SIG-M5 treated with dmso at 0.1 percent for 504 hours (cell line): Measurements from ENCODE around the gene ZNF668.
"Not testable (repeated sequence)": the region's sequence is repeated elsewhere in the genome, so short reads cannot be mapped to it uniquely, and the experiment has no call there.

Source experiments
- DNase-seq: peaks from one replicate; lab custom pipeline; 2025; ENCODE audit not compliant: unreplicated experiment; lab: John Stamatoyannopoulos, UW

Gene ZNF668

DNA sequence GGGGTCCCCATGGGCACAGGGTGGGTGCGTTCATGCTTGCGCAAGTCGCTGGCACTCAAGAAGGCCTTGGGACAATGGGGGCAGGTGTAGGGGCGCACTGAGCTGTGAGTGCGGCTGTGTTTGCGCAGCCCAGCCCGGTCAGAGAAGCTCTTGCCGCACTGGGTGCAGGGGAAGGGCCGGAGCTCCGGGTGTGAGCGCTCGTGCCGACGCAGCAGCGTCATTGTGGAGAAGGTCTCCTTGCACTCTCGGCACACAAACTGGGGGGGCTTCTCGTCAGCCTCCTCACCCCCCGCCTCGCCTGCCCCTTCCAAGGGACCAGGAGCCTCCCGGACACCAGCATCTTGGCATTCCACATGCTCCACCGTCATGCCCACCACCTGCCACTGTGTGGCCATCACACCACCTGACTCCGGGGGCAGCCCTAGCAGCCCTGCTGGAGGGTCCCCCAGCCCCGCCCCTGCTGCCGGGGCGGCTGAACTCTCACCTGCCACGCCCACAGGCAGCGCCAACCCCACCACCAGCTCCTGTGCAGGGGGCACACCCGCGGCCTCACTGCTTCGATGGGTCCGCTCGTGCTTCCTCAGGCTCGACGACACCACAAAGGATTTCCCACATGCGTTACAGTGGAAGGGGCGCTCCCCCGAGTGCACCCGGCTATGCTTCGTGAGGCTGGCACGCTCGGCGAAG is 12.8 kb downstream of the ZNF668 start:
- no peak for DNase-seq

DNA sequence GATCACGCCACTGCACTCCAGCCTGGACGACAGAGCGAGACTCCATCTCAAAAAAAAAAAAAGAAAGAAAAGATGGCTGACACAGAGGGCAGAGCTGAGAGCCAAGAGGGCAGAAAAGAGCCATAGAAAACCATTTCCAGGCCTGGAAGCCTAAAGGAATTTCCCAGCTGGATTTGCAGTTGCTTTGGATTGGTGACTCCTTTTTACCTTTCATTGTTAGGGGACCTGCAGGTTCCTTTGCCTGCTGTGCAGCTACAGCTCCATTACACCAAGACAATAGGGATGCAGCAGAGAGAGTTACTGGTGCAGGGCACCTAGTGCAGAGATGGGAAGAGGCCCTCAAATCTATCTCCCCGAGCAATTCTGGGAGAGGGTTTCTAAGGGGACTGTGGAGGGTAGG is 18.4 kb downstream of the ZNF668 start:
- DNase-seq, result no peak

DNA sequence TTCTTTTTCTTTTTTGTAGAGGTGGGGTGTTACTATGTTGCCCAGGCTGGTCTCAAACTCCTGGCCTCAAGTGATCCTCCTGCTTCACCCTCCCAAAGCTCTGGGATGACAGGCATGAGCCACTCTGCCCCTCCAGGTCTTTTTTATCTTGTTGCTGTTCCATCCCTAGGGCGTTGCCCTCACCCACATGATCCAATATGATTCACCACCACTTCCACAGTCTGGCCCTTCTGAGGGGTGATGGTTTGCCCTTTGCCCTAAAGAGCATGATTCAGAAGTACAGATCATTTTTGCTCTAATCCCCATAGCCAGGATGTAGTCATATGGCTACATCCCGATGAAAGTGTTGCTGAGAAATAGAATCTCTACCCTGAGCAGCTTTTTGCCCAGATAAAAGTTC is 21.9 kb downstream of the ZNF668 start:
- peak; percentile 46 for DNase-seq

DNA sequence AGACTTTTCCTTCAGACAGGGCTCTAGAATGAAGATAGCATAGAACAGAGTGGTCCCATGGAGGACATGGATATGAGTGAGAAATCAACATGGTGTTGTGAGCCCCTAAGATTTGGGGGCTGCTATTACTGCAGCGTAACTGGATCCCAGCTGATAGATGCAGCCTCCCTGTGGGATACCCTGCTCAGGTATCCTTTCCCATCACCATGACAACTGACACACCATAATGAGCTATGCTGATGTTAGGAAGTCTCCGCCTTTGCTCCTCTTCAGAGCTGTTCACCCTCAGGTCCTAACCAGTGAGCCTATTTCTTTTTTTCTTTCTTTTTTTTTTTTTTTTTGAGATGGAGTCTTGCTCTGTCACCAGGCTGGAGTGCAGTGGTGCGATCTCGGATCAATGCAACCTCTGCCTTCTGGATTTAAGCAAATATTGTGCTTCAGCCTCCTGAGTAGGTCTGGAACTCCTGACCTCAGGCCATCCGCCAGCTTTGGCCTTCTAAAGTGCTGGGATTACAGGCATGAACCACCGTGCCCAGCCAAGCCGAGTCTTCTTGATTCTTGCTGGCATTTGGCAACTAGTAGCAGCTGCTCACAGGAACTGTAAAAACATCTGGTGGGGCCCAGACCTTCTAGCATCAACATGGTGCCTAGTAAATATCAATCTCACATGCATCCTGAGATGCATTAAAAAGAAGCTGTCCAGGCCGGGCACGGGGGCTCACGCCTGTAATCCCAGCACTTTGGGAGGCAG is 23.6 kb downstream of the ZNF668 start:
- DNase-seq, result no peak

DNA sequence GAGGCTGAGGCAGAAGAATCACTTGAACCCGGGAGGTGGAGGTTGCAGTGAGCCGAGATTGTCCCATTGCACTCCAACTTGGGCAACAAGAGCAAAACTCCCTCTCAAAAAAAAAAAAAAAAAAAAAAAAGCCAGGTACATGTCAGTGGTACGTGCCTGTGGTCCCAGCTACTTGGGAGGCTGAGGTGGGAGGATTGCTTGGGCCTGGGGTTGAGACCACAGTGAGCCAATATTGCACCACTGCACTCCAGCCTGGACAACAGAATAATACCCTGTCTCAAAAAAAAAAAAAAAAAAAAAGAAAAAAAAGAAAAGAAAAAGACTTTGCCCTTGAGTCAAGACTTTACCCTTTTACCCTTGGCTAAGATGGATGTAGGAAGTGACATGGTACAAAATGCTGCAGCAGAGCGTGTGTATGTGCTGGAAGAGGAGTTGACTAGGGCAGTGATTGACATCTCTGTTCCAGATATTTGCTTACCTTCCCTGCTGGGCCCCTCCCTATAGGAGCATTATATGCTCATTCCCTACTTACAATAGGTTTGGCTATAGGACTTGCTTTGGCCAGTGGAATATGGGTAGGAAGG is 30.1 kb downstream of the ZNF668 start:
- DNase-seq, result no peak

DNA sequence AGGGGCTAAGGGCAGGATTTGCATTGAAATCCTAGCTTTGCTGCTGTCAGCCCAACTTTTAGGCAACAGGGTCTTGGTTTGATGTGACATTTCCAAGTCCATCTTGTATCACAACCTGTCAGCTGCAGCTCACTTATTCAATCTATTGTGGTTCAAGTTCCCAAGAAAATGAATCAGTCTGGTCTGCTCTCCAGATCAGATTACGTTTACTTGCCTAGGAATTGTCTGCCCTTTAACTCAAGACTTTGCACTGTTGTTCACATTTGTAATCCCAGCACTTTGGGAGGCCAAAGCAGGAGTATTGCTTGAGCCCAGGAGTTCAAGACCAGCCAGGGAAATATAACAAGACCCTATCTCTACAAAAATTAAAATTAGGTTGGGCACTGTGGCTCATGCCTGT is 30.7 kb downstream of the ZNF668 start:
- DNase-seq, result no peak

DNA sequence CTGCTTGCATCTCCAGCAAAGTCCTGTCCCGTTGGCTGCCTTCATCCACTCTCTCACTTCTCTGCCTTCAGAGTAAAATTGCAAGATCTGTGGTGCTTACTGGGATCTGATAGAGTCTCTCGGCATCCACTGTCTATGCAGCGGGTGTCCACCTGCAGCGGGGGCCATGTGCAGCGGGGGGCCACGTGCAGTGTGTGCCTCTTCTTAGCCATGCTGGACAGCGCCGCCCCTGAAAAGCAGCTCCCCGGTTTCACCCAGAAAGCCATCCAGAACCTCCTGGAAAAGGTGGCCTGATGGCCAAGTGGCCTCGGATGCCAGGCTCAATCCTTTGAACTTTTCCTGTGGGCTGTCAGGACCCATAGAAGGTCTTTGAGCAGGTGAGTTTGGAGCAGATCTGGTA is 31.2 kb downstream of the ZNF668 start:
- no peak for DNase-seq

DNA sequence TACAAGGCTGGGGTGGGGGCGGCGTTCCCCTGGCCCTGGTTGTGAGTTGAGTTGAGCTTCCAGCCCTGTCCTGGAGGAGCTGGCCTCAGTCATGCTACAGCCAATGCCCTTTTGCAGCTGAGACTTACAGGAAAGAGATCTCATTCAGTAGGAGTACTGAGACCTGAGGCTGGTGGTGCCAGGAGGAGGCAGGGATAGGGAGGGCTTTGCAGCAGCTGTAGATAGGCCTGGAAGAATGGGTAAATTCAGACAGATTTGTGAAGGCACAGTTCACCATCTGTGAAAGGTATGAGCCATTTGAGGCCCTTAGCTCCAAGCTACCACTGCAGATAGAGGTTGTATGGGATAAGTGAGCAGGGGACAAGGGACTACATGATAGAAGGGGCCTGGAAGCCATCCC is 35.0 kb downstream of the ZNF668 start:
- no peak for DNase-seq

DNA sequence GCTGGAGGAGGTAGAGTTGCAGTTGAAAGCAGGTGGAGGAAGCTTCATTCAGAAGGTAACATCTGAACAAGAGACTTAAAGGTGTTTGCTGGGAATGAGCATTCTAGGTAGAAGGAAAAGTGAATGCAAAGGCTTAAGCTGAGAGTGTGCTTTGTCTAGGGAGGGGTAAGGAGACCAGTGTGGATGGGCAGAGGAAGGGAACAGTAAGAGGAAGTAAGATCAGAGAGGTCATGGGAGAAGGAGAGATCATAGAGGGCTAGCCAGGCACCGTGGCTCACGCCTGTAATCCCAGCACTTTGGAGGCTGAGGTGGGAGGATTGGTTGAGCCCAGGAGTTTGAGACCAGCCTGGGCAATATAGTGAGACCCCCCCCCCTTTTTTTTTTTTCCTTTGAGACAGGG is 37.3 kb downstream of the ZNF668 start:
- no peak for DNase-seq

DNA sequence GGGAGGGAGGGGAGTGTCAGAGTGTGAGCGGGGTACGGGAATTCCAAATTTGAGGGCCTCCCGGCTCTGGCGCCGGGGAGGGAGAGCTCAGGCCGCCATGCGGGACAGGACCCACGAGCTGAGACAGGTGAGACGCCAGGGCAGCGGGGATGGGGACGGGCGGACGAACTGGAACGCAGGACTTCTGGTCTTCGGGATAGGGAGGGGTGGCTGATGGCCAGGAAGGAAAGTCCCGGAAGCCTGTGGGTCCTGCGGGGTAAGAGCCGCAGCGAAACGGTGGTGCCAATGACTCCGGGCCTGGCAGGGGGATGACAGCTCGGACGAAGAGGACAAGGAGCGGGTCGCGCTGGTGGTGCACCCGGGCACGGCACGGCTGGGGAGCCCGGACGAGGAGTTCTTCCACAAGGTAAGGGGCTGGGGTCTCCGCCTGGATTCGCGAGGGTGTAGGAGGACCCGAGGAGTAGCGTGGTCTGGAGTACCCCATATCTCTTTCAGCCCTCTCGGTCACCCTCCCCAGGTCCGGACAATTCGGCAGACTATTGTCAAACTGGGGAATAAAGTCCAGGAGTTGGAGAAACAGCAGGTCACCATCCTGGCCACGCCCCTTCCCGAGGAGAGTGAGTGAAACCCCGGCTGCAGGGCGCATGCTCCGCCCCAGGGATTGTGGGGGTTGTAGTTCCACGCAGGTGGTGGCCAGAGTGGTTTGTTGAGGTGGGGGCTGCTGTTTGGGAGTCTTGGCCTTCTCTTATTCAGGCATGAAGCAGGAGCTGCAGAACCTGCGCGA is 40.1 kb downstream of the ZNF668 start:
- peak; percentile 63 for DNase-seq

DNA sequence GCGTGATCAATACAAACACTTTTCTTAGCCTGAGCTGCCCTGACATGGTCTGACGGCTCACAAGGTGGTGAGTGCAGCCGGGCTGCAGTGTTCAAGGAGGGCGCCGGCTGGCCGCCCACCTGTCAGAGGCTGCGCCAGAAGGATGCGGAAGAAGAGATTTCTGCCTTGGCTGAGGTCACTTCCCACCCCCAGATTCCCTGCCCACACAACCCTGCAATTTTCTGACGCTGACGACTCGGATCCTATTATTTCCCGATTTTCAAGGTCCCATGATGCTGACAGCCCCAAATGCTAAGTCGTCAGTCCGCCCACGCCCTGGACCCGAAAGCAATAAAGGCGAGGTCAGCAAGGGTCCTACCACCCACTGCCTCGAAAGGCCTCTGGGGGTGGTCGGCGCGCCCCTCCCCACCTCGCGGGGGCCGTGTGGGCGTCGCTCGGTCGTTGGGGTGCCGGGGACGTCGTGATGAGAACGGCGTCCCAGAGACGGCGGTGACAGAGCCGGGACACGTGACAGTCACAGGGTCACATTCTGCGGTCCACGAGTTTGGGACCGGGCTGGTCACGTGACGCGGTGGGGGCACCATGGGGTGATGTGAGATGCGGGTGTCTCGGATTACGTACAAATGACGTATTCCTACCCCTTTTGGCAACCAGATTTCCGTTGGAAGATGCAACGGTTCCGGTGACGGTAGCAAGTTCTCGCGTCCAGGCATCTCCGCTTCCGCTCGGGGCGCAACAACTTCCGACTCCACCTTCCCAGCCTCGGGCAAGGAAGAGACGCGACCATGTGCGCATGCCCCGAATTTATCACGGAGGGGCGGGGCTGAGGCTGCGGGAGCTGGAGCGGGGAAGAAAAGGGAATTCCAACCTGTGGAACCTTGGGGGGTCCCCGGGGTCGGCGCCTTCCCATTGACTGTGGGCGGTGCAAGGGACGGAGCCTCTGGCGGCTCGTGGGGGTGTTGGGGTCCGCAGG is 41.0 kb downstream of the ZNF668 start, which contains the start of gene STX4:
TSS of gene STX4 (plus strand) at position 823 of the 973 bp plus-strand sequence. CDS start 248 bp downstream, outside the sequence.
- peak; percentile 94 for DNase-seq

DNA sequence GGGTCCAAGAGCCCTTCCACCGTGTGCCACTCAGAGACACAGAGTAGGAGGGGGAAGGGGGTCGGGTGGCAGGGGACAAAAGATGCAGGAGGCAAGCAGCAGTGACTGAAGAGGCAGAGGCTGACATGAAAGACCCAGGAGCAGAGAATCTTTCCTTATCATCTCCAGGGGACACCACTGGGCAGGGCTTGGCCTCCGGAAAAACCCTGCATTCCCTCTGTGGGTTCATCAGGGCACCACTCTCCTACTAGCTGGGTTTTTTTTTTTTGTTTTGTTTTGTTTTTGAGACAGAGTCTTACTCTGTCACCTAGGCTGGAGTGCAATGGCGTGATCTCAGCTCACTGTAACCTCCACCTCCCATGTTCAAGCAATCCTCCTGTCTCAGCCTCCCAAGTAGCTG is 42.8 kb downstream of the ZNF668 start:
- no peak for DNase-seq

DNA sequence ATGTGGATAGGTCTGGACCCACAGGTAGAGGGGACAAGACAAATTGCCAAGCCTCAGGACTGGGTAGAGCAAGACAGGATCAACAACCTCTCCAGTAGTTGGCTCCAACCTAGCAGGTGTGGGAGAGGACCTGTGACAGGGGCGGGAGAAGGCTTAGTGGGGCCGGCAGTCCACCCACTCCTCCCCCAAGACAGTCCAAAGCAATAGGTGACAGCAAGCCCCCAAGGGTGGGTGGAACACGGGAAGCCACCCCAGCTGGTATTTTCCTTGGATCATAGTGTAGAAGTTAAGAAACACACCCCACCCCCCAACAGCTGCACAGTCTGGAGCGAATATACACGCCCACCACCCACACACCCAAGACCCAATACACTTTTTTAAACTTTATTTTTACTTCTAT is 44.8 kb downstream of the ZNF668 start:
- DNase-seq, result no peak

DNA sequence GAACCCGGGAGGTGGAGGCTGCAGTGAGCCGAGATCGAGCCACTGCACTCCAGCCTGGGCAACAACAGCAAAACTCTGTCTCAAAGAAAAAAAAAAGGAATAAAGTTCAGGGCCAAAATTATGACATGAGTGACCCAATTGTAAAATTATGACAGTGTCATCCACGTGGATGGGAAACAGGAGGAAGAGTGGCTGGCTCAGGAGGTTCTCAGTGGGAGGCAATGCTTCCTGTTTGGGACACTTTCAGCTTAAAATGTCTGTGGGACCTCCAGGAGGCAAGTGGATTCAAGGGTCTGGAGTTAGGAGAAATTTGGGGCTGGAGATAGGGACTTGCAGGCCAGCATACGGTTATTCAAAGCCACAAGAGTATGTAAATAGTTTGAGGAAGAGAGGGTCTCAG is 48.7 kb downstream of the ZNF668 start:
- DNase-seq, result no peak

DNA sequence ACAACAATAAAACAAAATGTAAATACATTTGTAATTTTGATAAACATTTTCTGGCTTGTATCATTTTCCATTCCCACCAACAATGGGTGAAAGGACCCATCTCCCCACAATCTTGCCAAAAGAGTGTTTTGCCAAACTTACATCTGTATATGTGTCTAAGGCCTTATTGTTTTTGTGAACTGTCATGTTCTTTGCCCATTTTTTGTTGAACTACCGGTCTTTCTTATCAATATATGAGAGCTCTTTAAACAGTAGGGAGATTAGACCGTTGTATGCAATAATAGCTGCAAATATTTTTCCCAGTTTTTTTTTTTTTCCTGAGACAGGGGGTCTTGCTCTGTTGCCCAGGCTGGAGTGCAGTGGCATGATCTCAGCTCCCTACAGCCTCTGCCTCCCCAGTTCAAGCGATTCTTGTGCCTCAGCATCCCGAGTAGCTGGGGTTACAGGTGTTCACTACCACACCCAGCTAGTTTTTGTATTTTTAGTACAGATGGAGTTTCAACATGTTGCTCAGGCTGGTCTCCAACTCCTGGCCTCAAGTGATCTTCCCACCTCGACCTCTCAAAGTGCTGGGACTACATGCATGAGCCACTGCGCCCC is 50.3 kb downstream of the ZNF668 start:
- DNase-seq, result no peak

DNA sequence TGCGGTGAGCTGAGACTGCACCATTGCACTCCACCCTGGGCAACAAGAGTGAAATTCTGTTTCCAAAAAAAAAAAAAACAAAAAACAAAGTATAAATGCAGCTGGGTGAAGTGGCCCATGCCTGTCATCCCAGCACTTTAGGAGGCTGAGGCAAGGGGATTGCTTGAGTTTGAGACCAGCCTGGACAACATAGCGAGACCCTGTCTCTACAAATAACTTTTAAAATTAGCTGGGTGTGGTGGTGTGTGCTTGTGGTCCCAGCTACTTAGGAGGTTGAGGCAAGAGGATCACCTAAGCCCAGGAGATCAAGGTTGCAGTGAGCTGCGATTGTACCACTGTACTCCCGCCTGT is 50.8 kb downstream of the ZNF668 start:
- DNase-seq, result no peak

DNA sequence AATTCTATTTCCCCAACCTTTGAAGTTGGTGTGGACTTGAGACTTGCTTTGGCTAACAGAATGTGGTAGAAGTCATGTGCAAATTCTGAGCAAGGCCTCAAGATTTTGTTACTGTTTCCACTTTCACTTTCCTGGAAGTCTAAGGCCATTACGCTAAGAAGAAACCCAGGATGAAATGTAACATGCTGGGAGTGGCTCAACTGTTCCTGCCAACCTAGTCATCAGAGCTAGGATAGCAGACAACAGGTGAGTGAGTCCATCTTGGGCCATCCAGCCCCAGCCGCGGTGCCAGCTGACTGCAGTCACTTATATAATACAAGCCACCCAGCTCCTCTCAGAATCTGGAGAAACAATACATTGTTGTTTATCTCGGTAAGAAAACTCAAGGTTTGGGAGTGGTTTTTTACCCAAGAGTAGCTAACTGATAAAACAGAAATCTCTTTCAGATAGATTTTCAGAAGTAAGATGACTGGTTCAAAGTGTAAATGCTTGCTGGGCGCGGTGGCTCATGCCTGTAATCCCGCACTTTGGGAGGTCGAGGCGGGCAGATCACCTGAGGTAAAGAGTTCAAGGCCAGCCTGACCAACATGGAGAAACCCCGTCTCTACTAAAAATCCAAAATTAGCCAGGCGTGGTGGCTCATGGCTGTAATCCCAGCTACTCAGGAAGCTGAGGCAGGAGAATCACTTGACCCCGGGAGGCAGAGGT is 51.3 kb downstream of the ZNF668 start:
- no peak for DNase-seq

DNA sequence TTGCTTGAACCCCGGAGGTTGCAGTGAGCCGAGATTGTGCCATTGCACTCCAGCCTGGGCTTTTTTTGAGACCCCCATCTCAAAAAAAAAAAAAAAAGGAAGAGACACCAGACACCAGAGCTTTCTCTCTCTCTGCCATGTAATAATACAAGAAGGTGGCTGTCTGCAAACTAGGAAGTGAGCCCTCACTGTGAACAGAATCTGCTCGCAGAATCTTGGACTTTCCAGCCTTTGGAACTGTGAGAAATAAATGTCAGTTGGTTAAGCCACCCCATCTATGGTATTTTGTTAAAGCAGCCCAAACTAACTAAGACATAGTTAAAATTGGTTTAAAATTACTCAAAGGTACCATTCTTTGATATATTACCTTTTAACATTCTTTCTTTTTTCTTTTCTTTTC is 53.5 kb downstream of the ZNF668 start:
- DNase-seq, result no peak

DNA sequence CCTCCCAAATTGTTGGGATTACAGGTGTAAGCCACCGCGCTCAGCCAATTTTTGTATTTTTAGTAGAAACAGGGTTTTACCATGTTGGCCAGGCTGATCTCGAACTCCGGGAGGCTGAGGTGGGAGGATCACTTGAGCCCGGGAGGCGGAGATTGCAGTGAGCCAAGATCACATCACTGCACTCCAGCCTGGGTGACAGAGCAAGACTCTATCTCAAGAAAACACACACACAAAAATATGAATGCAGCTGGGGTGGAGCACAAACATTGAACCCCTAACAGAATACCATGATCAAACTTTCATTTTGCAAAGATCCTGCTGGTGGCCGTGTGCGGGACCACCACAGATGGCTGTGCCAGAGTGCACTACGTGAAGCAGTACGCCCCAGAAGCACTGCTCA is 56.3 kb downstream of the ZNF668 start:
- not testable (repeated sequence) for DNase-seq
